T-cell (primary cell): ENCODE data around the gene SLC48A1. TPM values are rescaled to one million over a fixed set of nuclear protein-coding genes. Genes with fewer than 3 reads are reported as not detected.

Source experiments
- ATAC-seq, 4 experiments: fragments of 200-7000 bp in 3 of 4; fragments of 150-1000 bp in 1 of 4; cut with Tn5 transposase; replicated peaks in 1 of 4; 1 replicate in 3 of 4; 2 replicates in 1 of 4; pipeline ENCODE4 v1.10.0; 2021; ENCODE audit warnings: moderate library complexity in 3 of 4, mild to moderate bottlenecking in 2 of 4, moderate number of reproducible peaks in 1 of 4
- CTCF ChIA-PET, 2 donors: fragments of 300-600 bp; sonication (Branson Sonifier 250); formaldehyde crosslinking; loops; one replicate each; lab custom pipeline; 2022; ENCODE audit warnings: antibody characterized with exemption in 2 of 2; lab: Charles Lee
- POLR2A ChIA-PET, 2 donors: fragments of 300-600 bp; sonication (Branson Sonifier 250); formaldehyde crosslinking; loops; one replicate each; lab custom pipeline; 2022; ENCODE audit warnings: antibody characterized with exemption in 2 of 2; lab: Charles Lee
- DNase-seq, 35 experiments: peaks; one replicate each; pipeline versions ENCODE4 v3.0.0 to v3.0.0-alpha.2; 2013 to 2023
- H3K27ac ChIP-seq: one replicate; pipeline ENCODE4 v1.5.1; 2013; ENCODE audit warnings: low read length
- H3K27me3 ChIP-seq, 2 experiments: replicated peaks in 1 of 2; 1 replicate in 1 of 2; 2 replicates in 1 of 2; pipeline versions ENCODE4 v1.6.1 to v1.7.0; 2013; ENCODE audit warnings: low read length in 1 of 2, mixed read lengths in 1 of 2; ENCODE audit not compliant: control insufficient read depth in 2 of 2, insufficient read depth in 2 of 2; ENCODE audit errors: extremely low read depth in 1 of 2
- H3K36me3 ChIP-seq, 2 donors: 1 replicate in 1 of 2; 2 replicates in 1 of 2; pipeline versions ENCODE4 v1.6.1 to v1.7.0; 2013; ENCODE audit warnings: low read length in 1 of 2; ENCODE audit not compliant: control insufficient read depth in 2 of 2, insufficient read depth in 1 of 2; ENCODE audit errors: extremely low read depth in 1 of 2
- H3K4me1 ChIP-seq, 2 experiments: 1 replicate in 1 of 2; 2 replicates in 1 of 2; pipeline versions ENCODE4 v1.6.1 to v1.7.0; 2013; ENCODE audit warnings: low read length in 2 of 2, mixed read lengths in 1 of 2; ENCODE audit not compliant: insufficient read depth in 2 of 2, control insufficient read depth in 1 of 2; ENCODE audit errors: extremely low read depth in 1 of 2
- H3K4me3 ChIP-seq, 2 donors: 1 replicate in 1 of 2; 2 replicates in 1 of 2; pipeline versions ENCODE4 v1.5.1 to v1.7.0; 2013; ENCODE audit warnings: mild to moderate bottlenecking in 2 of 2, low read length in 1 of 2, moderate library complexity in 1 of 2; ENCODE audit not compliant: control insufficient read depth in 1 of 2; ENCODE audit errors: extremely low read depth in 1 of 2
- H3K9me3 ChIP-seq: 2 replicates; pipeline ENCODE4 v1.7.0; 2013
- H3K27ac Mint-ChIP-seq, 2 donors: one replicate each; pipeline ENCODE4 v1.8.0; 2020 to 2021; ENCODE audit warnings: mild to moderate bottlenecking in 2 of 2, mixed read lengths in 2 of 2
- H3K27me3 Mint-ChIP-seq, 2 donors: one replicate each; pipeline ENCODE4 v1.8.0; 2021 to 2022; ENCODE audit warnings: mixed read lengths in 2 of 2
- H3K36me3 Mint-ChIP-seq: one replicate; pipeline ENCODE4 v1.8.0; 2021; ENCODE audit warnings: mixed read lengths
- H3K4me1 Mint-ChIP-seq, 3 donors: one replicate each; pipeline ENCODE4 v1.8.0; 2020 to 2022; ENCODE audit warnings: mixed read lengths in 3 of 3, mild to moderate bottlenecking in 1 of 3
- H3K4me3 Mint-ChIP-seq, 3 donors: one replicate each; pipeline ENCODE4 v1.8.0; 2020 to 2022; ENCODE audit warnings: mild to moderate bottlenecking in 3 of 3, mixed read lengths in 3 of 3, moderate library complexity in 3 of 3
- H3K9me3 Mint-ChIP-seq, 3 donors: one replicate each; pipeline ENCODE4 v1.8.0; 2020 to 2022; ENCODE audit warnings: mixed read lengths in 3 of 3
- WGBS: methylation state at CpG from one replicate; pipeline ENCODE4 v1.1.5; 2013; ENCODE audit warnings: missing lambda C conversion rate; ENCODE audit not compliant: insufficient coverage; 5-methylcytosine and 5-hydroxymethylcytosine counted together
- total RNA-seq, 35 experiments: library from RNA in 6 of 35; stranded (reverse) in 6 of 35; fragments of 120-200 nt in 1 of 35; gene quantifications; one replicate each; pipeline versions ENCODE4 v1.2.1 to v1.2.4 and lab custom pipeline; 2013 to 2026

SLC48A1 gene
- total RNA-seq, 5 donors from 2014 or later (not counting 1 experiment from before 2014, with no cell fraction given), result 5.8 to 13.7 (median 10.2) TPM

DNA sequence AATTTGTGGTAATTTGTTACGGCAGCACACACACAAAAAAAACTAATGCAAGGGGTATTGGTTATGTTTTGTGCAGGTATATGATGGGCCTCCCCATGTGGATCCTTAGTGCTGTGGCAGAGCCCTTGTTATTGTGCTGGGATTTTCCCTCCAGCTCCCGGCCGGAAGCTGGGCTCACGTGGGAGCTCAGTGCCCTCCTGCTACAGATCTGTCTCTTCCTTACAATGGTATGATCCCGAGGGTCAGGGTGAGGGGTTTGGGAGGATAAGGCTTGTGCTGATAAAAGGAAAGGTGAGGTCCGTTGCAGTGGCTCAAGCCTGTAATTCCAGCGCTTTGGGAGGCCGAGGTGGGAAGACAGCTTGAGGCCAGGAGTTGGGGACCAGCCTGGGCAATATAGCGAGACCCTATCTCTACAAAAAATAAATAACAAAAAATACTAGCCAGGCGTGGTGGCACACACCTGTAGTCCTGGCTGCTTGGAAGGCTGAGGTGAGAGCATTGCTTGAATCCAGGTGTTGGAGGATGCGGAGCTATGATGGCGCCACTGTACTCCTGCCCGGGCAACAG, 861 bp upstream of the SLC48A1 start:
- Mint-ChIP-seq H3K27ac (peak overlapping the region; percentile 11 to 78), H3K4me1 (peaks cover 17 to 26% (median 22%) of the 10 kb centered on the region in 3 donors), H3K9me3 (no peaks in the 10 kb centered on the region), H3K36me3 (no peaks in the 10 kb centered on the region), H3K4me3 (peak overlapping the region; percentile 76 to 88 (median 79)), H3K27me3 (no peaks in the 10 kb centered on the region)
- ChIA-PET CTCF (interaction anchor here (0.5 to 1.7 kb wide), 6 partner anchors 28 to 974 kb away, joined by 3 to 7 read pairs (median 4); partner anchors contain the start of gene RPAP3 (in 1 of the 2)), POLR2A (no interaction called here)
- DNase-seq, result no peak
- H3K36me3 ChIP-seq, result no peaks in the 10 kb centered on the region
- WGBS, result 81% methylated on average over 3 of the region's 13 CpGs
- H3K9me3 ChIP-seq, result no peaks in the 10 kb centered on the region
- H3K4me3 ChIP-seq, result no peak overlapping the region
- H3K4me1 ChIP-seq, result peaks cover 5 to 22% of the 10 kb centered on the region in 2 experiments
- peaks cover 0 to 8% of the 10 kb centered on the region in 2 experiments for H3K27me3 ChIP-seq
- no peak for ATAC-seq
- no peak overlapping the region for H3K27ac ChIP-seq

DNA sequence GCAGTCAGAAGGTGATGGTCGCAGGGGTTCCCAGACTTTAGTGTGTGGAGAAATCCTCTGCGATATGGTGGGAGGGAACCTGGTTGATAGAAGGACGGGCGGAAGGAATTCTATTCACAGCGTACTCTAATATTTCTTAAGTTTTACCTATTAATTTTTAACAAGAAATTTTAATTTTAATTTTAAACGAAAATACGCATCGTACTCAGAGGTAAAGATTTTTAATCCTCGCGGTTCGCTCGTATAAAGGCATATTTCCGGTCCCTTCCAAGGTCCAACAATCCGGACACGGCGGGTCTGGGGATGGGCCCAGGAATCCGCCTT, 338 bp upstream of the SLC48A1 start:
- peaks cover 18 to 23% (median 19%) of the 10 kb centered on the region in 3 donors for H3K4me1 Mint-ChIP-seq
- no peaks in the 10 kb centered on the region for H3K9me3 ChIP-seq
- 0% methylated on average over 9 of the region's 17 CpGs for WGBS
- H3K36me3 Mint-ChIP-seq, result no peaks in the 10 kb centered on the region
- H3K27ac ChIP-seq, result no peak overlapping the region
- DNase-seq (no peak), ATAC-seq (no peak)
- H3K36me3 ChIP-seq, result no peaks in the 10 kb centered on the region
- H3K27me3 Mint-ChIP-seq, result no peaks in the 10 kb centered on the region
- peaks cover 0 to 8% of the 10 kb centered on the region in 2 experiments for H3K27me3 ChIP-seq
- peak overlapping the region; percentile 39 to 48 for H3K4me3 ChIP-seq
- peak overlapping the region; percentile 76 to 88 (median 79) for H3K4me3 Mint-ChIP-seq
- ChIA-PET CTCF (interaction anchor here (0.6 to 1.7 kb wide), 5 partner anchors 29 to 68 kb away, joined by 3 to 7 read pairs (median 4); partner anchors contain the start of gene RPAP3 (in 1 of the 2)), POLR2A (no interaction called here)
- H3K4me1 ChIP-seq, result peaks cover 5 to 21% of the 10 kb centered on the region in 2 experiments
- H3K9me3 Mint-ChIP-seq, result no peaks in the 10 kb centered on the region
- H3K27ac Mint-ChIP-seq, result peak overlapping the region; percentile 52 to 78

DNA sequence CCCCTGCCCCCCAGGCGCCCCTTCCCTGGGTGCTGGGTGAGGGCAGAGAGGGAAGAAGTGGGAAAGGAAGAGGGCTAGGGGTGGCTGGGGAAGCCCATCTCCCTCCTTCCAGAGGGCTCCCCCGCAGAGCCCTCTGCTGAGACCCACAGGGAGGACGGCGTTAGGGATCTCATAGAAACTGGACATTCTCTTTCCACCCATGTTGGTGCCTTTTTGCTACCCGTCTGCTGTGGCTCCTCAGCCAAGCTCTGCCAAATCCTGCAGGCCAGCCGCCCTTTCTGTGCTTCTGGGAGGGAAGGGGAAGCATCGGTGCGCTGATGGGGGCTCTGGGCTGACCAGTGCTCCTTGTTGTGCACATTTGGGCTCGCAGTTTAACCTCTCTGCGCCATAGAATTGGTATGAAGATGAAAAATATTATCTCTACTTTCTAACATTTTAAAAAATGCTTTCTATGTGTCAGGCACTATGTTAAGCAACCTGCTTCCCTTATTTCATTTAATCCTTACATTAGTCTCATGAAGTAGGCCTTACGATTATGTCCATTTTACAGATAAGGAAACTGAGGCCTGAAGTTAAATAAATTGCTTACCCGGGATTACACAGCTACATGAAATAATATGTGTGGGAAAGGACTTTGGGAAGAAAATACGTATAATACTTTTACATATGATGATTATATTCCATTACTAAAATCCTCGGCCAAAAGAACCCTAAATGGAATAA, 981 bp downstream of the SLC48A1 start:
- no peaks in the 10 kb centered on the region for H3K27me3 Mint-ChIP-seq
- peaks cover 21 to 26% (median 24%) of the 10 kb centered on the region in 3 donors for H3K4me1 Mint-ChIP-seq
- DNase-seq, result no peak
- no CpG with 5 or more reads among the region's 14 CpGs for WGBS
- Histone ChIP-seq H3K9me3 (no peaks in the 10 kb centered on the region), H3K4me1 (peaks cover 5 to 23% of the 10 kb centered on the region in 2 experiments), H3K4me3 (peak overlapping the region; percentile 47 to 61), H3K27me3 (peaks cover 0 to 8% of the 10 kb centered on the region in 2 experiments), H3K27ac (no peak overlapping the region), H3K36me3 (no peaks in the 10 kb centered on the region)
- H3K27ac Mint-ChIP-seq, result peak overlapping the region; percentile 31 to 82
- no peaks in the 10 kb centered on the region for H3K36me3 Mint-ChIP-seq
- no peak for ATAC-seq
- peak overlapping the region; percentile 82 to 88 (median 86) for H3K4me3 Mint-ChIP-seq
- ChIA-PET CTCF (interaction anchor here in 1 of 2 donors (0.8 to 3.0 kb wide), 2 partner anchors 30 to 32 kb away, joined by 3 to 12 read pairs; no protein-coding TSS in a partner anchor), POLR2A (no interaction called here)
- H3K9me3 Mint-ChIP-seq, result no peaks in the 10 kb centered on the region

DNA sequence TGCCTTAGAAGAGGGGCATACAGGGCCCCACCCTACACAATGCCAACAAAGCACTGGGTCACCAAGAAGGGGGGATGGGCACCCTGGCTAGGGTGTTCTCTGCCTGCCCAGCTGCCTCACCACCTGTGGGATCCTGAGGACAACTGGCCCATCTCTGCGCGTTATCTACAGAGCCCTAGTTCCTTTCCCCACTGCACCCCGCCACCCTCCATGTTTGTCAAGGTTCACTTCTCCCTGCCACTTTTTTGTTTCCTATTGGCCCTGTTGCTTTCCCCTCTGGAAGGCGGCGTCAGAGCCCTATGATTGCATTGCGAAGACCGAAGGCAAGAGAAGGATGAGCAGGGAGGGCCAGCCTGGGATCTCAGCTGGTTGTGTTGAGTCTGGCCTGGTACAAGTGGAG, 1.6 kb downstream of the SLC48A1 start:
- Histone ChIP-seq H3K4me3 (no peak overlapping the region), H3K27ac (no peak overlapping the region), H3K9me3 (no peaks in the 10 kb centered on the region), H3K4me1 (peaks cover 5 to 29% of the 10 kb centered on the region in 2 experiments), H3K36me3 (no peaks in the 10 kb centered on the region), H3K27me3 (peaks cover 0 to 8% of the 10 kb centered on the region in 2 experiments)
- POLR2A ChIA-PET, result no interaction called here
- no peaks in the 10 kb centered on the region for H3K9me3 Mint-ChIP-seq
- CTCF ChIA-PET, result interaction anchor here (0.8 to 3.0 kb wide), 3 partner anchors 31 to 33 kb away, joined by 3 to 12 read pairs (median 7); no protein-coding TSS in a partner anchor
- DNase-seq, result no peak
- no CpG with 5 or more reads among the region's 7 CpGs for WGBS
- H3K27ac Mint-ChIP-seq, result no peak overlapping the region
- peak overlapping the region; percentile 82 to 88 (median 86) for H3K4me3 Mint-ChIP-seq
- H3K27me3 Mint-ChIP-seq, result no peaks in the 10 kb centered on the region
- ATAC-seq, result no peak
- peaks cover 25 to 30% (median 29%) of the 10 kb centered on the region in 3 donors for H3K4me1 Mint-ChIP-seq
- H3K36me3 Mint-ChIP-seq, result no peaks in the 10 kb centered on the region

DNA sequence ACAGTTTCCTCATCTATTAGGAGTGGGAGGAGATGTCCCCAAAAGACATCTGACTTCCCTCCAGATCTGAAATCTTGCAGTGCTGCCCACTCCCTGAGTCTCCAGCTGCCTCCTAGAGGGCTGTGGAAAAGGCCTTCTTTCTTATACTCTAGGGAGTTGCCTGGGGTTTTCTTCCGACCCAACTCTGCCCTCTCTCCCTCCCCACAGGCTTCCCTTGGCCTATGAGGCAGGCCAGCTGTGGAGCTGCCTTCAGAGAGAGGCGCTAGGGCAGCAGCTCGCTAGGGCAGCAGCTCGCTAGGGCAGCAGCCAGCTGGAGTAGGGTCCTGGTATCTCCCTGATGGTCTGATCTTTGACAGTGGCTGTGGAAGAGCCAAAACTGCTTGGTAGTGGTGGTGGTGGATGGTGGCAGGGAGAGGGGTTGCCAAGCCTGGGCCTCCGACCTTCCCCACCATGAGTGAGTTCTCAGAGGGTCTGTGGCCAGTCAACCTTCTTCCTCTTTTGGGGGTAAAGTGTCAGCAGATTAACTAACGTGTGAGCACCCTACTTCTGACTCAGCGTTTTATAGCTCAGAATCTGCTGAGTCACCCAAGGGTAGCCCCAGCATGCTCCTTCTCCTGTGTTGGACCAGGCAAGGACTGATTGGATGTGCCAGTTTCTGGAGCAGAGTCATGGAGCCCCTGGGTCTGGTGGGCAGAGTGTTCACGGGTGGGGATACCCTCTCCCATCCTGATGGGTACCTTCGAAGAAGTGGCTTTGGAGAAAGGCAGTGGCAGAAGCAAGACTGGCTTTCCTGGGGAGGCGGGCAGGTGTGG, 2.3 kb downstream of the SLC48A1 start:
- H3K27me3 Mint-ChIP-seq, result no peaks in the 10 kb centered on the region
- Histone ChIP-seq H3K9me3 (no peaks in the 10 kb centered on the region), H3K4me3 (no peak overlapping the region), H3K27me3 (peaks cover 0 to 8% of the 10 kb centered on the region in 2 experiments), H3K36me3 (no peaks in the 10 kb centered on the region), H3K4me1 (peaks cover 5 to 30% of the 10 kb centered on the region in 2 experiments), H3K27ac (no peak overlapping the region)
- H3K36me3 Mint-ChIP-seq, result no peaks in the 10 kb centered on the region
- H3K9me3 Mint-ChIP-seq, result no peaks in the 10 kb centered on the region
- POLR2A ChIA-PET, result no interaction called here
- CTCF ChIA-PET, result interaction anchor here (0.8 to 3.0 kb wide), 4 partner anchors 31 to 62 kb away, joined by 3 to 12 read pairs (median 6); no protein-coding TSS in a partner anchor
- DNase-seq, result no peak
- no peak for ATAC-seq
- 96% methylated on average over 7 of the region's 10 CpGs for WGBS
- peak overlapping the region; percentile 17 to 88 (median 21) for H3K4me3 Mint-ChIP-seq
- peaks cover 25 to 30% (median 29%) of the 10 kb centered on the region in 3 donors for H3K4me1 Mint-ChIP-seq
- no peak overlapping the region for H3K27ac Mint-ChIP-seq
